ENCODE results near the gene KAZN.

Gene KAZN

DNA sequence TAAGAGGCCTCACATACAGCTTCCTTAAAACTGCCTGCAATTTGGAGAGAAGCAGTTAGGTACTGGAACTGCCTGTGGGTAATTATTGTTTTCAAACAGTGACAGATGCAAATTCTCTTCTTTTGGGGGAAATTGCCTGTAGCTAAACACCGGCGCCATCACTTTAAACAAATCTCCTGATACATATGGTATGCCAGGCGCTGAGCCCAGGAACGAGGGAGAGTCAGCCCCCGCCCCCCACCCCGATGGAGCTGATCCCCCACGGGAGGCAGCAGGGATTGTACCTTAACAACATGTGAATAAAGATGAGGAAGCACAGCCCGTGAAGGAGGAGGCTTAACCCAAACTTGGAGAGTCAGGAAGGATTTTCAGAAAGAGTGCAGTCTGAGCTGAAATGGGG lies 562.1 kb downstream of the KAZN start:
- no peak for DNase-seq (ENCODE audit: low spot score)

DNA sequence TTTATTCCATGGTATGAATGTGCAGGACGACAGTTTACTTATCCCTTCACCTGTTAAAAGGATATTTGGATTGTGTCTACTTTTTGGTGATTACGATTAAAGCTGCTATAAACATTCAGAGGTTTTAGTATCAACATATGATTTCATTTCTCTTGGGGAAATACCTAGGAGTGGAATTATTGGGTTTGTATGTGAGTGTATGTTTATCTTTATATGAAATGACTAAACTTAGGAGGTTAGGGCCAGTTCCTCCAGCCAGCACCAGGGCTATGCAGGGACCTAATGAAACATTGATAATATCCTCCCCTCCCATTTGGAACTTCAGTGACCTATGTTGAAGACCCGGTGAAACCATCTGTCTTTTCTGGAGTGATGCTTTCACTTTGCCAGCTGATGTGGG lies 568.9 kb downstream of the KAZN start:
- DNase-seq (ENCODE audit: low spot score): no peak
